T-helper 17 cell (primary cell): ENCODE data around the gene PTTG2. TPM values are rescaled to one million over a fixed set of nuclear protein-coding genes. Genes with fewer than 3 reads are reported as not detected.
"Not testable (repeated sequence)": the region's sequence is repeated elsewhere in the genome, so short reads cannot be mapped to it uniquely, and the experiment has no call there.

Source experiments
- ATAC-seq: fragments of 150-1000 bp; cut with Tn5 transposase; 2 replicates; pipeline ENCODE4 v1.10.0; 2021; ENCODE audit warnings: mild to moderate bottlenecking, moderate library complexity
- DNase-seq, 3 donors: peaks; one replicate each; pipeline versions ENCODE4 v3.0.0 to v3.0.0-alpha.2; 2020 to 2021
- H3K9me3 ChIP-seq: one replicate; pipeline ENCODE4 v1.7.0; 2013; ENCODE audit warnings: low read length, mild to moderate bottlenecking; ENCODE audit not compliant: control insufficient read depth, poor library complexity, severe bottlenecking
- H3K27ac Mint-ChIP-seq: one replicate; pipeline ENCODE4 v1.8.0; 2022; ENCODE audit warnings: mild to moderate bottlenecking, moderate library complexity, mixed read lengths
- H3K27me3 Mint-ChIP-seq: one replicate; pipeline ENCODE4 v1.8.0; 2022; ENCODE audit warnings: mixed read lengths
- H3K36me3 Mint-ChIP-seq: one replicate; pipeline ENCODE4 v1.8.0; 2022; ENCODE audit warnings: low read depth, mixed read lengths
- H3K4me1 Mint-ChIP-seq: one replicate; pipeline ENCODE4 v1.8.0; 2022; ENCODE audit warnings: mild to moderate bottlenecking, mixed read lengths
- H3K4me3 Mint-ChIP-seq: one replicate; pipeline ENCODE4 v1.8.0; 2022; ENCODE audit warnings: mild to moderate bottlenecking, moderate library complexity, mixed read lengths
- total RNA-seq, 4 donors: library from RNA in 2 of 4; stranded (reverse) in 2 of 4; gene quantifications; one replicate each; pipeline ENCODE4 v1.2.3 and lab custom pipeline; 2022 to 2026

PTTG2 gene
- total RNA-seq (1 to 10 TPM in 1 of 2 donors, not detected in 1; 1.5 TPM), total RNA-seq (lab: John Stamatoyannopoulos, UW) (0 to 0.08 reads per million in 2 donors)

DNA sequence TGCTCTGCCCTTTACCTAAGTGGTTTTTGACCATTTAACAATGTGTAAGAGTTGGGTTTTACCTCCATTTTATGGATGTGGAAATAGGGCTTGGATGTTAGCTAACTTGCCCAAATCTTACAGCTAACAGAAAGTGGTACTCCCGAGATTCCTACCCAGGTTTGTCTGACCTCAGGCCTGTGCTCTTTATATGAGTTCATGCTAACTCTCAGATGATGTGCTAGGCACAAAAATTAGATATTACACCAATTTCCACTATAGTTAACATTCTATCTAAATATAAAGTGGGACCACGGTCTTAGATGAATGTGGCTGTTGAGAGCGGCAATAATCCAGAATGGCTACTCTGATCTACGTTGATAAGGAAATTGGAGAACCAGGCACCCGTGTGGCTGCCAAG is at the start of gene PTTG2:
TSS of gene PTTG2 (plus strand) at position 301 of the 400 bp plus-strand sequence. CDS start at position 338, 37 bp downstream.
- Mint-ChIP-seq H3K36me3 (no peaks in the 10 kb centered on the region), H3K4me1 (peaks cover 6% of the 10 kb centered on the region), H3K4me3 (no peak within 1 kb of the TSS), H3K27ac (no peak within 1 kb of the TSS), H3K27me3 (no peaks in the 10 kb centered on the region)
- ATAC-seq = no peak
- H3K9me3 ChIP-seq = no peaks in the 10 kb centered on the region
- no peak for DNase-seq

DNA sequence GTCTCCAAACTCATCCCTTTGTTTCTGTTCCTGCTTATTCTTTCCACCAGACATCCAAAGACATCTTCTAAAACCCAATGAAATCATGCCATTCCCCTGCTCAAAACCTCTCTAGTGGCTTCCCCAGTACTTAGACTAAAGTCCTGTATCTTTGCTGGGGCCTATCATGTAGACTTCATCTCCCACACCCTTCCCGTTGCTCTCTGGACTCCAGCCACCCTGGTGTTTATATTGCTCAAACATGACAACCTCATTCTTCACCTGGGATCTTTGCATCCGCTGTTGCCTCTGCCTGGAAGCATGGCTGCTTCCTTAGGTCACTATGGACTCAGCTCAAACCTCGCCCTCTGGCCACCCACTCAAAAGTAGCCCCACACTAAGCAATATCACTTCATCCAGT is 45.7 kb upstream of the PTTG2 start:
- no peaks in the 10 kb centered on the region for H3K36me3 Mint-ChIP-seq
- peaks cover 14% of the 10 kb centered on the region for H3K4me1 Mint-ChIP-seq
- DNase-seq (no peak), ATAC-seq (no peak)
- no peak overlapping the region for H3K4me3 Mint-ChIP-seq
- no peaks in the 10 kb centered on the region for H3K27me3 Mint-ChIP-seq
- H3K9me3 ChIP-seq = no peaks in the 10 kb centered on the region
- H3K27ac Mint-ChIP-seq = no peak overlapping the region

DNA sequence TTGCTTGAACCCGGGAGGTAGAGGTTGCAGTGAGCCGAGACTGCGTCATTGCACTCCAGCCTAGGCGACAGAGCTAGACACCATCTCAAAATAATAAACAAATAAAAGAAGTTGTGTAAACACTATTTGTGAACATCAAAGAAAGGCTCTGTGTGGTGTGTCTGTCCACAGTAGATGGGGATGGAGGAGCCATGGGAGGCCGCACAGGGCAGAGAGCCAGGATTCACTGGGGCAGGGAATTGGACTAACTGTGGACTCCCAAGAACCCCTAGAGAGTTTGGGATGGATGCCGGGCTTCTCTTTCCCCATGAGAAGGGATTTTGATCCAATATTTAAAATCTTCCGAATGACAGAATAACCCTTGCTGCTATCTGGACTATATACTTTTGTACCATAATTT is 42.8 kb upstream of the PTTG2 start:
- Mint-ChIP-seq H3K27me3 (no peaks in the 10 kb centered on the region), H3K4me3 (no peak overlapping the region), H3K36me3 (peaks cover 5% of the 10 kb centered on the region), H3K4me1 (peaks cover 16% of the 10 kb centered on the region), H3K27ac (no peak overlapping the region)
- H3K9me3 ChIP-seq = no peaks in the 10 kb centered on the region
- DNase-seq (no peak), ATAC-seq (no peak)

DNA sequence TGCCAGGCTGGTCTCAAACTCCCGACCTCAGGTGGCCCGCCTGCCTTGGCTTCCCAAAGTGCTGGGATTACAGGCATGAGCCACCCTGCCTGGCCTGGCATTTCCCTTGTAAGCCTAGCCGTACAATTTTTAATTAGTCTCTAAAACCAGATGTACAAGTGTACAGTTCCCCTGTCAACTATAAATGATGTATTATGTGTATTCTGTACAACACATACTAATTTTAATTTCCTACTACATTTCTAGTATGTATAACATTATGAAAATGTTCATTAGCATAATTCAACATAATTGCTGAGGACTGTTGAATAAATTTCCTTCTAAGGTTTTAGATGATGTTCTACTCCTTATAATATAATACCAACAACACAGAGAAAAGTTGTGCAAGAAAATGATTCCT is 41.5 kb upstream of the PTTG2 start:
- H3K36me3 Mint-ChIP-seq = peaks cover 8% of the 10 kb centered on the region
- H3K4me3 Mint-ChIP-seq = no peak overlapping the region
- peaks cover 13% of the 10 kb centered on the region for H3K4me1 Mint-ChIP-seq
- no peaks in the 10 kb centered on the region for H3K27me3 Mint-ChIP-seq
- ATAC-seq (no peak), DNase-seq (no peak)
- H3K27ac Mint-ChIP-seq = no peak overlapping the region
- no peaks in the 10 kb centered on the region for H3K9me3 ChIP-seq

DNA sequence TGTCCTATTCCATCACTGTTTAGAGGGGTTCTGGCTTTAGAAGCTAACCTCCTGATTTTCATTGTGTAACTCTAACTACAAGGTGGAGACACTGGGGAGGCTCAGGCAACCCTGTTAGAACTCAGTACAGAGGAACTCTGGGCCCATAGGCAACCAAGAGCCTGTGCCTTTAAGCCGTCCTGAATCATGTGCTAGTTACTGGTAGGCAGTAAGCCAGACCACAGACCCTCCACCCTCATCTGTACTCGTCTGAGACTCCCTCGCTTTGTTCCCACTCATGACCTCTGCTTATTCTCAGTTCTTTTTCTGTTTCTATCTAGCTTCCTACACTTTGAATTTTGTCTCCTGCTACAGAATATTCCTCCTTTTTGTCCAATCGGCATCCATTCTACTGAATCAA is 37.9 kb upstream of the PTTG2 start:
- Mint-ChIP-seq H3K36me3 (peaks cover 8% of the 10 kb centered on the region), H3K27ac (no peak overlapping the region), H3K4me1 (peaks cover 21% of the 10 kb centered on the region), H3K27me3 (no peaks in the 10 kb centered on the region), H3K4me3 (no peak overlapping the region)
- no peak for ATAC-seq
- no peak for DNase-seq
- H3K9me3 ChIP-seq = no peaks in the 10 kb centered on the region

- not testable (repeated sequence) for H3K9me3 ChIP-seq, DNase-seq, H3K27me3 Mint-ChIP-seq, ATAC-seq, H3K4me3 Mint-ChIP-seq, H3K27ac Mint-ChIP-seq, H3K36me3 Mint-ChIP-seq
- peaks cover 23% of the 10 kb centered on the region for H3K4me1 Mint-ChIP-seq
Measured at GRCh38 chr4:37923089-37923488, 37.1 kb upstream of the PTTG2 start.

- no peaks in the 10 kb centered on the region for H3K9me3 ChIP-seq
- H3K4me3 Mint-ChIP-seq = no peak overlapping the region
- H3K4me1 Mint-ChIP-seq = peaks cover 32% of the 10 kb centered on the region
- no peak for ATAC-seq
- no peak for DNase-seq
- H3K36me3 Mint-ChIP-seq = peaks cover 10% of the 10 kb centered on the region
- no peaks in the 10 kb centered on the region for H3K27me3 Mint-ChIP-seq
- H3K27ac Mint-ChIP-seq = no peak overlapping the region
Measured at GRCh38 chr4:37924946-37925345, 35.3 kb upstream of the PTTG2 start.

GRCh38 chr4:37927434-37927833 is 32.8 kb upstream of the PTTG2 start:
- no peak for DNase-seq
- H3K4me3 Mint-ChIP-seq = no peak overlapping the region

DNA sequence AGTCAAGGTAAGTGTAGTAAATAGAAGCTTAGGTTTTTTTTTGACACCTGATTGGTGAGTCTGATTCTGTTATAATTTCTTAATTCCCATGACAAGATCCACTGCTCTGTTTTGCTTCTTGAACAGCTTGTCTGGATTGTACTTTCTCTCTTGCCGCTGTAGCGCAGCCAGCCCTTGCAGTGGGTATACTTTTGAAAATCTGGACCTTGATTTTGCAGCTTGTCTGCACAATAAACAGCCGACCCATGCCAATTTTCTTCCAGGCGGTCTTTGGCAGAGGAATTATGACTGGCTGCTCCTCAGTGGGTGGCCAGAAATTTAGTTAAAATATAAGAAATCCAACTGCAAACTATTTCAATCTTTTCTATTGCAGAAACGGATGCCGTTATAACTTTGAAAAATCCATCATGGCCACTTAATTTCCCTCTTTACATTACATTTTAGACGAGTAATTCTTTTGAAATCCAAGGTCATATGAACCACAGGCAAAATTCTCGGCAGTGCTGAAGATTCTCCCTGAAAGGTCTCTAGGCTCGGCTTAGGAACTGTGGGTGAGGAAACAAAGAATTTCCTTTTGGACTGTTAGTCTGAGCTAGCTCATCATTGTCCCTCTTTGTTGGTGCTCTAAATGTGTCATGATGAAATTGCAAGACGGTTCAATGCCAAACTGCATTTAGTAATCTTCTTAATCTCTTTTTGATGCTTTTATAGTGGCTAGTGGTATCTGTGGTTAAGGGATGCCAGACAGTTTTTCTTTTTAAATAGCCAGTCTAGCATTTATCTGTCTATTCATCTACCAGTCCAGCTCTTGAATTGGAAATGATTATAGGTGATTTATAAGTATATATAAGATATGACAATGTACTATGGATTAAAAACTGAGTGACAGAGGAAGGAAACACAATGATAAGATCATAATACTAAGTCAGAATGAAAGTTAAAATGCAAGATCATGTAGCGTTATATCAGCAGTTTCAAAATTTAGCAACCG is 31.5 kb upstream of the PTTG2 start:
- DNase-seq (no peak), ATAC-seq (peak; percentile 83)
- peak overlapping the region; percentile 15 for H3K4me3 Mint-ChIP-seq
- H3K4me1 Mint-ChIP-seq = peaks cover 25% of the 10 kb centered on the region
- no peaks in the 10 kb centered on the region for H3K9me3 ChIP-seq
- peaks cover 2% of the 10 kb centered on the region for H3K36me3 Mint-ChIP-seq
- H3K27me3 Mint-ChIP-seq = no peaks in the 10 kb centered on the region
- peak overlapping the region; percentile 82 for H3K27ac Mint-ChIP-seq

More at GRCh38 chr4:37927434-37927833, 32.8 kb upstream of the PTTG2 start:
- Mint-ChIP-seq H3K4me1 (peaks cover 22% of the 10 kb centered on the region), H3K27ac (no peak overlapping the region), H3K27me3 (no peaks in the 10 kb centered on the region), H3K36me3 (peaks cover 5% of the 10 kb centered on the region)
- H3K9me3 ChIP-seq = no peaks in the 10 kb centered on the region
- ATAC-seq = no peak

- ATAC-seq (no peak), DNase-seq (no peak)
- H3K4me3 Mint-ChIP-seq = no peak overlapping the region
- H3K4me1 Mint-ChIP-seq = peaks cover 9% of the 10 kb centered on the region
- no peaks in the 10 kb centered on the region for H3K9me3 ChIP-seq
- H3K27ac Mint-ChIP-seq = no peak overlapping the region
- no peaks in the 10 kb centered on the region for H3K27me3 Mint-ChIP-seq
- peaks cover 2% of the 10 kb centered on the region for H3K36me3 Mint-ChIP-seq
Measured at GRCh38 chr4:37934096-37934495, 26.1 kb upstream of the PTTG2 start.

- ATAC-seq = no peak
- Mint-ChIP-seq H3K27me3 (no peaks in the 10 kb centered on the region), H3K27ac (no peak overlapping the region), H3K4me3 (no peak overlapping the region), H3K36me3 (peaks cover under 1% of the 10 kb centered on the region), H3K4me1 (peaks cover 4% of the 10 kb centered on the region)
- H3K9me3 ChIP-seq = no peaks in the 10 kb centered on the region
- no peak for DNase-seq
Measured at GRCh38 chr4:37934609-37935008, 25.6 kb upstream of the PTTG2 start.

- no peaks in the 10 kb centered on the region for H3K9me3 ChIP-seq
- DNase-seq (no peak), ATAC-seq (no peak)
- Mint-ChIP-seq H3K27ac (no peak overlapping the region), H3K27me3 (no peaks in the 10 kb centered on the region), H3K4me1 (peaks cover 2% of the 10 kb centered on the region), H3K4me3 (no peak overlapping the region), H3K36me3 (no peaks in the 10 kb centered on the region)
Measured at GRCh38 chr4:37935026-37935425, 25.2 kb upstream of the PTTG2 start.

DNA sequence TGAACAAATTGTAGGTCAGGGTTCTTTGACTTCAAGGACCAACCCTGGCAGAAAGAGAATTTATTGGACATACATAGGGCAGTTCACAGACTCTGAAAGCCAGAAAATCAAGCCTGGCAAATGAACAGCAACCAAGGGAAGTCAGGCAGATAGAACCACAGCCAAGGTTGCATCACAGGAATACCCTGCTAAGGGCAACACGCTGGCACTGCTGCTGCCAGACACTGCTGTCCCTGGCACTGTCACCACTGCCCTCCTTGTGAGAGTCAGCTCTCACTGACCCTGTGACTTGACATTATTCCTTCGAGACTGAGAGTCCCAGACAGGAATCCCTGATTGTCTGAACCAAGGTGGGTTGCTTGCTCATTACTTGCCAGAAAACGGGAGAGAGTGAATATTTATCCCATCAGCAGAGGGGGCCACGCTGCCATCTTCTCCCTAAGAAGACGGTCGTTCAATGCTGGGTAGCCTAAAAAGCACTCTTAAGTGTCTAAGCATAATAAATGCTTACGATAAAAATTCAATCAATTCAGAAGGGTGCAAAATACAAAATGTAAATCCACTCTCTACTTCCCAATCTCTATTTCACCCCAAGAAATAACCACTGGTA is 23.2 kb upstream of the PTTG2 start:
- ATAC-seq (no peak), DNase-seq (no peak)
- no peaks in the 10 kb centered on the region for H3K27me3 Mint-ChIP-seq
- H3K4me3 Mint-ChIP-seq = no peak overlapping the region
- peaks cover 9% of the 10 kb centered on the region for H3K4me1 Mint-ChIP-seq
- H3K36me3 Mint-ChIP-seq = peaks cover 2% of the 10 kb centered on the region
- H3K9me3 ChIP-seq = no peaks in the 10 kb centered on the region
- no peak overlapping the region for H3K27ac Mint-ChIP-seq
